RWPE2 (cell line): Measurements from ENCODE around the gene OPN4.

ENCODE experiments used
- ATAC-seq: fragments of 200-7000 bp; cut with Tn5 transposase; 3 replicates; pipeline ENCODE4 v1.9.1; 2021; ENCODE audit warnings: low read depth
- DNase-seq: peaks from one replicate; pipeline ENCODE4 v3.0.0-alpha.2; 2020; ENCODE audit warnings: low spot score
- H3K27ac ChIP-seq: fragments of 450-650 bp; 2 replicates; pipeline ENCODE4 v1.5.1; 2017; ENCODE audit warnings: mild to moderate bottlenecking; ENCODE audit not compliant: poor library complexity, severe bottlenecking
- H3K27me3 ChIP-seq: fragments of 250-450 bp; sonication (Bioruptor Pico); 2 replicates; pipeline ENCODE4 v1.5.1; 2021; ENCODE audit warnings: mild to moderate bottlenecking, moderate library complexity; ENCODE audit not compliant: insufficient read depth, poor library complexity, severe bottlenecking
- H3K36me3 ChIP-seq: fragments of 250-450 bp; sonication (Bioruptor Pico); 2 replicates; pipeline ENCODE4 v1.5.1; 2020; ENCODE audit warnings: low read depth, mild to moderate bottlenecking, moderate library complexity
- H3K4me1 ChIP-seq: fragments of 250-450 bp; sonication (Bioruptor Pico); 2 replicates; pipeline ENCODE4 v1.5.1; 2021; ENCODE audit warnings: mild to moderate bottlenecking, moderate library complexity; ENCODE audit not compliant: insufficient read depth, poor library complexity, severe bottlenecking
- H3K4me3 ChIP-seq: fragments of 250-450 bp; sonication (Bioruptor Pico); 2 replicates; pipeline ENCODE4 v1.5.1; 2021; ENCODE audit warnings: mild to moderate bottlenecking, moderate library complexity; ENCODE audit not compliant: severe bottlenecking
- H3K9me3 ChIP-seq: fragments of 250-450 bp; sonication (Bioruptor Pico); 2 replicates; pipeline ENCODE4 v1.5.1; 2021; ENCODE audit warnings: mild to moderate bottlenecking, moderate library complexity; ENCODE audit not compliant: severe bottlenecking
- CTCF ChIP-seq: fragments of 450-650 bp; IDR thresholded peaks from one replicate; pipeline ENCODE4 v1.5.1; 2017; ENCODE audit warnings: mild to moderate bottlenecking, moderate library complexity; ENCODE audit not compliant: poor library complexity, severe bottlenecking

The OPN4 gene

GRCh38 chr10:86692664-86693063, 38.3 kb downstream of the OPN4 start:
- Histone ChIP-seq H3K27me3 (no peaks in the 10 kb centered on the region), H3K36me3 (no peaks in the 10 kb centered on the region), H3K4me3 (no peak overlapping the region), H3K27ac (no peak overlapping the region), H3K4me1 (no peaks in the 10 kb centered on the region), H3K9me3 (no peaks in the 10 kb centered on the region)
- no peak for DNase-seq
- TF ChIP-seq CTCF, result no peak
- no peak for ATAC-seq

DNA sequence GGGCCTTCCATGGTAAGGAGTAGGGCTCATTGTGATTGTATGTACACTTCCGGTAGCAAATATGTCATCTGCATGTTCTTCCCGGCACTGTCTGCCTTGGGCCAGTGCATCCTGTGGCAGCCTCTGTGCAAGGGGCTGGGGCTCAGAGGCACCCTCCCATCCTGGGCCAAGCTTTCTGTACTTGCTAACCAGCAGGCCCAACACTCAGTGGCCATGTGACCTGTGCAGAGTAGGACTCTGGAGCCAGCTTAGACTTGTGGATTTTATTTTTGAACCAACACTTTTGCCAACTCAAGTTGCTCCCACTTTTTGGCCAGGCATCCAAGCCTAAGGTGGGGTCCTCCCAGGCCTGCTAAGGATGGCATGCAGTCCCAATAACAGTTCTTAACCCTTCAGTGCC, 38.9 kb downstream of the OPN4 start:
- DNase-seq (no peak), ATAC-seq (no peak)
- no peaks in the 10 kb centered on the region for H3K9me3 ChIP-seq
- no peaks in the 10 kb centered on the region for H3K36me3 ChIP-seq
- no peak overlapping the region for H3K4me3 ChIP-seq
- H3K27ac ChIP-seq, result no peak overlapping the region
- no peaks in the 10 kb centered on the region for H3K27me3 ChIP-seq
- no peak for TF ChIP-seq CTCF
- no peaks in the 10 kb centered on the region for H3K4me1 ChIP-seq

GRCh38 chr10:86693721-86694369, 39.5 kb downstream of the OPN4 start:
- Histone ChIP-seq H3K36me3 (no peaks in the 10 kb centered on the region), H3K9me3 (no peaks in the 10 kb centered on the region), H3K27me3 (no peaks in the 10 kb centered on the region), H3K27ac (no peak overlapping the region), H3K4me1 (no peaks in the 10 kb centered on the region), H3K4me3 (no peak overlapping the region)
- peak; percentile 54 for ATAC-seq
- no peak for DNase-seq
- TF ChIP-seq CTCF, result peak; percentile 61

DNA sequence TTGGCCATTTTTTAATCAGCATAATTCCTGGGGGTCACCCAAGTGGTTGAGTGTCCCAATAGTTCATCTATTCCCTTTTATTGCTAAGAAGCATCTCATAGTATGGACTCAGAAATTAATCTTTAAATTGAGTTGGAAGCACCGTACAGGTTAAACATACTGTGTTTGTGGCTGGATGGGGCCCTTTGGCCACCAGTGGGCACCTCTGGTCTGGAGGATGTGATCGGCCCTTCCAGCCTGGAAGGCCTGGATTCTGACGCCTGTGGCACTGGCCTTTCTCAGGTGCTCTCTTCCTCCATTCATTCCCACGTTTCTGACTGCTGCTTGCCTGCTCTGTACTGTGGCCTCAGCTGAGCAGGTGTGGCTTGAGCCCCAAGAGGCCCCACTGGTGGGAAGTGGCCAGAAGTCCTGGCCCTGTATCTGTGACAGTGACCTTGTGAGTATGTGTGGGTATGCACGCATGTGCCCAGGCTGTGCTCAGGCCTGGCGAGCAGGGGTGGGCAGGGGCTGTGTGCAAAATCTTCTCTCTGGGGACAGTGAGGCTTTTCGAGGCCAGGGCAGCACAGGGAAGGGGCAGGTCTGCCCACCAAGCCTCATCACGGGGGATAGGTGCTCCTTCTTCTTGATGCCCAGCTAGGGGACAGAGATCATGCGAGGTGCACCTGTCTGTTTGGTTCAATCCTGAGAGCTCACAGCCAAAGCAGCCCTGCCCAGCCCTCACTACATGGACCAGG, 44.0 kb downstream of the OPN4 start:
- Histone ChIP-seq H3K4me3 (no peak overlapping the region), H3K36me3 (no peaks in the 10 kb centered on the region), H3K27ac (no peak overlapping the region), H3K27me3 (no peaks in the 10 kb centered on the region), H3K4me1 (no peaks in the 10 kb centered on the region), H3K9me3 (no peaks in the 10 kb centered on the region)
- peak; percentile 15 for TF ChIP-seq CTCF
- DNase-seq (no peak), ATAC-seq (no peak)

- no peak for TF ChIP-seq CTCF
- H3K9me3 ChIP-seq, result no peaks in the 10 kb centered on the region
- DNase-seq (no peak), ATAC-seq (no peak)
- H3K27me3 ChIP-seq, result no peaks in the 10 kb centered on the region
- no peak overlapping the region for H3K27ac ChIP-seq
- H3K36me3 ChIP-seq, result no peaks in the 10 kb centered on the region
- no peak overlapping the region for H3K4me3 ChIP-seq
- H3K4me1 ChIP-seq, result no peaks in the 10 kb centered on the region
Observed at GRCh38 chr10:86699125-86699524, 44.8 kb downstream of the OPN4 start.
